ENCODE results near the gene CORO7.

CORO7 gene

GRCh38 chr16:4385789-4386450 is 30.5 kb downstream of the CORO7 start:
- DNase-seq (ENCODE audit: extremely low read depth, insufficient read length): no peak
- TF ChIP-seq CTCF (IDR thresholded peaks at IDR 0.05; ENCODE audit: insufficient read depth, low read length, poor library complexity, severe bottlenecking): no peak
- Histone ChIP-seq H3K27me3 (replicated peaks; ENCODE audit: control insufficient read depth, insufficient read depth, low read length) (no peaks in the 10 kb centered on the region), H3K36me3 (ENCODE audit: control insufficient read depth, insufficient read depth, low read length) (peaks cover 47% of the 10 kb centered on the region), H3K4me3 (replicated peaks; ENCODE audit: low read depth, low read length) (no peak overlapping the region)

GRCh38 chr16:4385066-4385788 is 31.2 kb downstream of the CORO7 start:
- H3K36me3 ChIP-seq (ENCODE audit: control insufficient read depth, insufficient read depth, low read length): peaks cover 47% of the 10 kb centered on the region

GRCh38 chr16:4384509-4384942 is 31.9 kb downstream of the CORO7 start:
- no peak for DNase-seq (ENCODE audit: extremely low read depth, insufficient read length)

More at GRCh38 chr16:4385066-4385788, 31.2 kb downstream of the CORO7 start:
- no peak for TF ChIP-seq CTCF (IDR thresholded peaks at IDR 0.05; ENCODE audit: insufficient read depth, low read length, poor library complexity, severe bottlenecking)
- no peak overlapping the region for H3K4me3 ChIP-seq (replicated peaks; ENCODE audit: low read depth, low read length)
- DNase-seq (ENCODE audit: extremely low read depth, insufficient read length): no peak
- H3K27me3 ChIP-seq (replicated peaks; ENCODE audit: control insufficient read depth, insufficient read depth, low read length): no peaks in the 10 kb centered on the region

GRCh38 chr16:4383591-4384444 is 32.6 kb downstream of the CORO7 start:
- Histone ChIP-seq H3K4me3 (replicated peaks; ENCODE audit: low read depth, low read length) (no peak overlapping the region), H3K27me3 (replicated peaks; ENCODE audit: control insufficient read depth, insufficient read depth, low read length) (no peaks in the 10 kb centered on the region), H3K36me3 (ENCODE audit: control insufficient read depth, insufficient read depth, low read length) (peaks cover 37% of the 10 kb centered on the region)
- TF ChIP-seq CTCF (IDR thresholded peaks at IDR 0.05; ENCODE audit: insufficient read depth, low read length, poor library complexity, severe bottlenecking): no peak
- DNase-seq (ENCODE audit: extremely low read depth, insufficient read length): no peak

More at GRCh38 chr16:4384509-4384942, 31.9 kb downstream of the CORO7 start:
- no peak for TF ChIP-seq CTCF (IDR thresholded peaks at IDR 0.05; ENCODE audit: insufficient read depth, low read length, poor library complexity, severe bottlenecking)
- Histone ChIP-seq H3K27me3 (replicated peaks; ENCODE audit: control insufficient read depth, insufficient read depth, low read length) (no peaks in the 10 kb centered on the region), H3K36me3 (ENCODE audit: control insufficient read depth, insufficient read depth, low read length) (peaks cover 40% of the 10 kb centered on the region), H3K4me3 (replicated peaks; ENCODE audit: low read depth, low read length) (no peak overlapping the region)

GRCh38 chr16:4382795-4383357 is 33.5 kb downstream of the CORO7 start:
- H3K27me3 ChIP-seq (replicated peaks; ENCODE audit: control insufficient read depth, insufficient read depth, low read length): no peaks in the 10 kb centered on the region
- DNase-seq (ENCODE audit: extremely low read depth, insufficient read length): no peak
- H3K4me3 ChIP-seq (replicated peaks; ENCODE audit: low read depth, low read length): no peak overlapping the region
- no peak for TF ChIP-seq CTCF (IDR thresholded peaks at IDR 0.05; ENCODE audit: insufficient read depth, low read length, poor library complexity, severe bottlenecking)
- peaks cover 37% of the 10 kb centered on the region for H3K36me3 ChIP-seq (ENCODE audit: control insufficient read depth, insufficient read depth, low read length)

Data from GM06990 (cell line).